ENCODE results near the gene SPG7.

DNA sequence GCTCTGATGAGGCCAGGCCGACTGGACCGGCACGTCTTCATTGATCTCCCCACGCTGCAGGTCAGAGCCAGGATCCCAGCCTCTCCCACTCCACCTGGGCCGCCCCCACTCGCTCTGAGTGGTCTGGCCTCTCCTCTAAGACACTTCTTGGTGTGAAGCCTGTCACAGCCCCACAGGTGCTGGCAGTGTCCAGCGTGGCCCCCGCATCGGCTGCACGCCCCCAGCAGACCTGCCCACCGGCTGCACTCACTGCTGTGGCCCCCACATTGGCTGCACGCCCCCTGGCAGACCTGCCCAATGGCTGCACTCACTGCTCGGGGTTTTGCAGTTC is 36.5 kb downstream of the SPG7 start:
- TF ChIP-seq, protein P1, sequence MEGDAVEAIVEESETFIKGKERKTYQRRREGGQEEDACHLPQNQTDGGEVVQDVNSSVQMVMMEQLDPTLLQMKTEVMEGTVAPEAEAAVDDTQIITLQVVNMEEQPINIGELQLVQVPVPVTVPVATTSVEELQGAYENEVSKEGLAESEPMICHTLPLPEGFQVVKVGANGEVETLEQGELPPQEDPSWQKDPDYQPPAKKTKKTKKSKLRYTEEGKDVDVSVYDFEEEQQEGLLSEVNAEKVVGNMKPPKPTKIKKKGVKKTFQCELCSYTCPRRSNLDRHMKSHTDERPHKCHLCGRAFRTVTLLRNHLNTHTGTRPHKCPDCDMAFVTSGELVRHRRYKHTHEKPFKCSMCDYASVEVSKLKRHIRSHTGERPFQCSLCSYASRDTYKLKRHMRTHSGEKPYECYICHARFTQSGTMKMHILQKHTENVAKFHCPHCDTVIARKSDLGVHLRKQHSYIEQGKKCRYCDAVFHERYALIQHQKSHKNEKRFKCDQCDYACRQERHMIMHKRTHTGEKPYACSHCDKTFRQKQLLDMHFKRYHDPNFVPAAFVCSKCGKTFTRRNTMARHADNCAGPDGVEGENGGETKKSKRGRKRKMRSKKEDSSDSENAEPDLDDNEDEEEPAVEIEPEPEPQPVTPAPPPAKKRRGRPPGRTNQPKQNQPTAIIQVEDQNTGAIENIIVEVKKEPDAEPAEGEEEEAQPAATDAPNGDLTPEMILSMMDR (IDR thresholded peaks at IDR 0.05; ENCODE audit: poor library complexity, severe bottlenecking), result no peak
- TF ChIP-seq RAD21 (conservative IDR thresholded peaks at IDR 0.05), result no peak
- TF ChIP-seq, protein P2, sequence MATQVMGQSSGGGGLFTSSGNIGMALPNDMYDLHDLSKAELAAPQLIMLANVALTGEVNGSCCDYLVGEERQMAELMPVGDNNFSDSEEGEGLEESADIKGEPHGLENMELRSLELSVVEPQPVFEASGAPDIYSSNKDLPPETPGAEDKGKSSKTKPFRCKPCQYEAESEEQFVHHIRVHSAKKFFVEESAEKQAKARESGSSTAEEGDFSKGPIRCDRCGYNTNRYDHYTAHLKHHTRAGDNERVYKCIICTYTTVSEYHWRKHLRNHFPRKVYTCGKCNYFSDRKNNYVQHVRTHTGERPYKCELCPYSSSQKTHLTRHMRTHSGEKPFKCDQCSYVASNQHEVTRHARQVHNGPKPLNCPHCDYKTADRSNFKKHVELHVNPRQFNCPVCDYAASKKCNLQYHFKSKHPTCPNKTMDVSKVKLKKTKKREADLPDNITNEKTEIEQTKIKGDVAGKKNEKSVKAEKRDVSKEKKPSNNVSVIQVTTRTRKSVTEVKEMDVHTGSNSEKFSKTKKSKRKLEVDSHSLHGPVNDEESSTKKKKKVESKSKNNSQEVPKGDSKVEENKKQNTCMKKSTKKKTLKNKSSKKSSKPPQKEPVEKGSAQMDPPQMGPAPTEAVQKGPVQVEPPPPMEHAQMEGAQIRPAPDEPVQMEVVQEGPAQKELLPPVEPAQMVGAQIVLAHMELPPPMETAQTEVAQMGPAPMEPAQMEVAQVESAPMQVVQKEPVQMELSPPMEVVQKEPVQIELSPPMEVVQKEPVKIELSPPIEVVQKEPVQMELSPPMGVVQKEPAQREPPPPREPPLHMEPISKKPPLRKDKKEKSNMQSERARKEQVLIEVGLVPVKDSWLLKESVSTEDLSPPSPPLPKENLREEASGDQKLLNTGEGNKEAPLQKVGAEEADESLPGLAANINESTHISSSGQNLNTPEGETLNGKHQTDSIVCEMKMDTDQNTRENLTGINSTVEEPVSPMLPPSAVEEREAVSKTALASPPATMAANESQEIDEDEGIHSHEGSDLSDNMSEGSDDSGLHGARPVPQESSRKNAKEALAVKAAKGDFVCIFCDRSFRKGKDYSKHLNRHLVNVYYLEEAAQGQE (IDR thresholded peaks at IDR 0.05; ENCODE audit: borderline replicate concordance), result no peak
- no peak for TF ChIP-seq EP300 (conservative IDR thresholded peaks at IDR 0.05; ENCODE audit: poor library complexity, severe bottlenecking)
- no peak for TF ChIP-seq TAF1 (IDR thresholded peaks at IDR 0.05; ENCODE audit: low read depth)

Data from neural cell (in vitro differentiated cells).